Fibroblast of peridontal ligament (primary cell): Measurements from ENCODE around the gene INSYN2B.

Experiments
- DNase-seq: peaks from one replicate; pipeline ENCODE4 v3.0.0-alpha.2; 2010; ENCODE audit errors: extremely low read depth

The INSYN2B gene

GRCh38 chr5:169980418-169981053 is at the start of gene INSYN2B:
INSYN2B (minus strand) TSS chr5:169980495; CDS start chr5:169883898, 96,597 bp downstream.
- DNase-seq, result peak; percentile 94

- DNase-seq, result no peak
These were observed 47.8 kb upstream of the INSYN2B start for GRCh38 chr5:170028124-170028523.

GRCh38 chr5:170025853-170026252 is 45.6 kb upstream of the INSYN2B start:
- DNase-seq, result no peak

GRCh38 chr5:170021506-170021905 is 41.2 kb upstream of the INSYN2B start:
- DNase-seq, result no peak

- DNase-seq, result no peak
These were observed 40.1 kb upstream of the INSYN2B start for GRCh38 chr5:170020423-170020822.

GRCh38 chr5:170012622-170013021 is 32.3 kb upstream of the INSYN2B start:
- DNase-seq, result no peak

- no peak for DNase-seq
These were observed 31.5 kb upstream of the INSYN2B start for GRCh38 chr5:170011751-170012150.

GRCh38 chr5:170010595-170010994 is 30.3 kb upstream of the INSYN2B start:
- DNase-seq, result no peak

- DNase-seq, result no peak
These were observed 28.1 kb upstream of the INSYN2B start for GRCh38 chr5:170008376-170008775.

- no peak for DNase-seq
These were observed 25.7 kb upstream of the INSYN2B start for GRCh38 chr5:170006021-170006420.

GRCh38 chr5:170000155-170000554 is 19.9 kb upstream of the INSYN2B start:
- DNase-seq, result no peak

GRCh38 chr5:169999621-170000020 is 19.3 kb upstream of the INSYN2B start:
- no peak for DNase-seq

GRCh38 chr5:169997798-169998197 is 17.5 kb upstream of the INSYN2B start:
- no peak for DNase-seq

- DNase-seq, result no peak
These were observed 13.1 kb upstream of the INSYN2B start for GRCh38 chr5:169993485-169993790.

GRCh38 chr5:169992789-169993484 is 12.6 kb upstream of the INSYN2B start:
- DNase-seq, result no peak

- DNase-seq, result no peak
These were observed 11.0 kb upstream of the INSYN2B start for GRCh38 chr5:169991115-169991869.

- no peak for DNase-seq
These were observed 9.1 kb upstream of the INSYN2B start for GRCh38 chr5:169989365-169989764.

- DNase-seq, result no peak
These were observed 8.7 kb upstream of the INSYN2B start for GRCh38 chr5:169988947-169989346.

- no peak for DNase-seq
These were observed 7.9 kb upstream of the INSYN2B start for GRCh38 chr5:169988206-169988605.

GRCh38 chr5:169979871-169980270 is 424 bp downstream of the INSYN2B start:
- peak; percentile 39 for DNase-seq

GRCh38 chr5:169978714-169979113 is 1.6 kb downstream of the INSYN2B start:
- peak; percentile 29 for DNase-seq

- no peak for DNase-seq
These were observed 6.0 kb downstream of the INSYN2B start for GRCh38 chr5:169974121-169974770.
